Natural killer cell treated with Interleukin-12 subunit alpha and Interleukin-12 subunit beta and Interleukin-15 and Interleukin-18, amount 100 ng/mL, for 72 hours (primary cell): ENCODE data around the gene THNSL1. TPM values are rescaled to one million over a fixed set of nuclear protein-coding genes. Genes with fewer than 3 reads are reported as not detected.

Experiments used
- ATAC-seq, 2 donors: fragments of 150-1000 bp; cut with Tn5 transposase in 1 of 2; sonication (Bioruptor Pico), chemical (Tn5 transposase) in 1 of 2; 2 replicates each; pipeline ENCODE4 v1.10.0; 2021
- DNase-seq: peaks from one replicate; pipeline ENCODE4 v3.0.0; 2022; ENCODE audit warnings: low spot score
- H3K27ac Mint-ChIP-seq, 2 donors: 1 replicate in 1 of 2; 2 replicates in 1 of 2; pipeline ENCODE4 v1.8.0; 2022; ENCODE audit warnings: mixed read lengths in 2 of 2, mild to moderate bottlenecking in 1 of 2, moderate library complexity in 1 of 2
- H3K27me3 Mint-ChIP-seq, 2 donors: 1 replicate in 1 of 2; 2 replicates in 1 of 2; pipeline ENCODE4 v1.8.0; 2022; ENCODE audit warnings: mixed read lengths in 2 of 2
- H3K36me3 Mint-ChIP-seq: one replicate; pipeline ENCODE4 v1.8.0; 2022; ENCODE audit warnings: mixed read lengths
- H3K4me1 Mint-ChIP-seq, 2 donors: 1 replicate in 1 of 2; 2 replicates in 1 of 2; pipeline ENCODE4 v1.8.0; 2022; ENCODE audit warnings: low read depth in 2 of 2, mixed read lengths in 2 of 2, mild to moderate bottlenecking in 1 of 2
- H3K4me3 Mint-ChIP-seq: one replicate; pipeline ENCODE4 v1.8.0; 2022; ENCODE audit warnings: mixed read lengths
- H3K9me3 Mint-ChIP-seq: 2 replicates; pipeline ENCODE4 v1.8.0; 2022; ENCODE audit warnings: mixed read lengths
- total RNA-seq, 2 donors: library from RNA; stranded (reverse); gene quantifications; one replicate each; pipeline ENCODE4 v1.2.3, GENCODE V29; 2022

Gene THNSL1
- total RNA-seq, 2 donors from 2014 or later = 1.6 to 2.8 TPM

DNA sequence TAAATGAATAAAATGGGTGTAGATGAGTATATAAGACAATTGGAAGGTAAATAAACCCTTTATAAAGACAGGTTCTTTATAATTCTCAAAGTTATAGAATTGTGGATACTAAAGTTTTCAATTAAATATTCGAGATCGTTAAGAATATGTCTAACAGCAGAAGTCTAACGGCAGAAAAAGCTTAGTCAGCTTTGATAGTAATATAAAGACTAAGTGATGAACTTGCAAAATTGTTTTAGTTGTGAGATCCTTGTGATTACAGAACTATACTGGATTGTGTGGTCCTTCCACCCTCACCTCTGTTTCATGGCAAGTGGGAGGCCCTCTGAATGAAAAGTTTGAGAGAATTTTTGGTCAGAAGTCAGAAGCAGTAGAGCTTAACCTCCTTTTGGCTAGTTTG, 2.3 kb downstream of the THNSL1 start:
- ATAC-seq (no peak), DNase-seq (no peak)
- Mint-ChIP-seq H3K4me1 (peaks cover 11 to 18% of the 10 kb centered on the region in 2 donors), H3K27me3 (no peaks in the 10 kb centered on the region), H3K36me3 (no peaks in the 10 kb centered on the region), H3K9me3 (no peaks in the 10 kb centered on the region), H3K4me3 (no peak overlapping the region), H3K27ac (no peak overlapping the region)

GRCh38 chr10:25023278-25023677, 6.9 kb downstream of the THNSL1 start:
- ATAC-seq = no peak
- no peaks in the 10 kb centered on the region for H3K27me3 Mint-ChIP-seq
- DNase-seq = no peak

GRCh38 chr10:25024528-25024927, 8.1 kb downstream of the THNSL1 start:
- Mint-ChIP-seq H3K9me3 (no peaks in the 10 kb centered on the region), H3K27ac (no peak overlapping the region), H3K4me1 (no peaks in the 10 kb centered on the region), H3K4me3 (no peak overlapping the region), H3K36me3 (no peaks in the 10 kb centered on the region), H3K27me3 (no peaks in the 10 kb centered on the region)
- DNase-seq (no peak), ATAC-seq (no peak)

More at GRCh38 chr10:25023278-25023677, 6.9 kb downstream of the THNSL1 start:
- no peaks in the 10 kb centered on the region for H3K4me1 Mint-ChIP-seq
- H3K4me3 Mint-ChIP-seq = no peak overlapping the region
- H3K27ac Mint-ChIP-seq = no peak overlapping the region
- no peaks in the 10 kb centered on the region for H3K36me3 Mint-ChIP-seq
- H3K9me3 Mint-ChIP-seq = no peaks in the 10 kb centered on the region

DNA sequence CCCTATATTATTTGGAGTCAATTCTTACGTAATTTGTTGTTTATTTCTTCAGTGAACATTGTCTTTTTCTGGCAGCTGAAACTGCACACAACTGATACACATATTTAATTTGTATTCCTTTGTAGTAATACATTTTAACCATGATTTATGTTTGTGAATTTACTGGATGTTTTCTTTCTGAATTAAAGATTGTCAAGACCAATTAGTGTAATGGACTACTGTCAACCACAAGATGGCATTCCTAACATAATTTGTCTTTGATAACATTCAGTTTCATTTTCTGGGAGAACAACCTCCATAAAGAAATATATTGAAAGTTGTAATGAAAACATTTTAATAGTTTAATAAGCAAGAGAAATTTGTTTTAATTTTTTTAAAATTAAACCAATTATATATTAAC, 10.1 kb downstream of the THNSL1 start:
- H3K4me1 Mint-ChIP-seq = no peaks in the 10 kb centered on the region

GRCh38 chr10:25028711-25029110, 12.3 kb downstream of the THNSL1 start:
- Mint-ChIP-seq H3K4me3 (no peak overlapping the region), H3K4me1 (no peaks in the 10 kb centered on the region), H3K27ac (no peak overlapping the region), H3K27me3 (no peaks in the 10 kb centered on the region), H3K9me3 (no peaks in the 10 kb centered on the region), H3K36me3 (no peaks in the 10 kb centered on the region)
- ATAC-seq = no peak
- no peak for DNase-seq

More for the DNA sequence above, 10.1 kb downstream of the THNSL1 start:
- no peaks in the 10 kb centered on the region for H3K36me3 Mint-ChIP-seq
- H3K4me3 Mint-ChIP-seq = no peak overlapping the region
- H3K9me3 Mint-ChIP-seq = no peaks in the 10 kb centered on the region
- DNase-seq (no peak), ATAC-seq (no peak)
- H3K27ac Mint-ChIP-seq = no peak overlapping the region
- no peaks in the 10 kb centered on the region for H3K27me3 Mint-ChIP-seq

GRCh38 chr10:25029519-25029918, 13.1 kb downstream of the THNSL1 start:
- ATAC-seq (no peak), DNase-seq (no peak)
- no peaks in the 10 kb centered on the region for H3K27me3 Mint-ChIP-seq
- no peaks in the 10 kb centered on the region for H3K36me3 Mint-ChIP-seq
- no peak overlapping the region for H3K27ac Mint-ChIP-seq
- H3K9me3 Mint-ChIP-seq = no peaks in the 10 kb centered on the region
- no peak overlapping the region for H3K4me3 Mint-ChIP-seq
- no peaks in the 10 kb centered on the region for H3K4me1 Mint-ChIP-seq

DNA sequence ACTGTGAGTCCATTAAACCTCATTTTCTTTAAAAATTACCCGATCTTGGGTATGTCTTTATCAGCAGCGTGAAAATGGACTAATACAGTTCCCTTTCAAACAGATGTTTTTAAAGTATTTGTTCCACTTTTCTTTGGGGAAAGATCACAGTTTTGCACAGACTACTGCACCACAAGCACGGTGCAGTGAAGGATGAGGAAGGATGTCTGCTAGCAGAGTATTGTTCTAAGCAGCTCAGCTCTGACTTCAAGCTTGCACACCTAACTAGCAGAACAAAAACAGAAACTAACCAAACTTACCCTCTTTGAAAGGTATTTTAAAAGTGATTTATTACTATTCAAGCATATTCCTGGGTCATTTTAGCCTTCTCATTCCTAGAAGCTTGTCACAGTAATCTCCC, 20.0 kb downstream of the THNSL1 start:
- Mint-ChIP-seq H3K4me3 (no peak overlapping the region), H3K27me3 (peaks cover 11 to 29% of the 10 kb centered on the region in 2 donors)

DNA sequence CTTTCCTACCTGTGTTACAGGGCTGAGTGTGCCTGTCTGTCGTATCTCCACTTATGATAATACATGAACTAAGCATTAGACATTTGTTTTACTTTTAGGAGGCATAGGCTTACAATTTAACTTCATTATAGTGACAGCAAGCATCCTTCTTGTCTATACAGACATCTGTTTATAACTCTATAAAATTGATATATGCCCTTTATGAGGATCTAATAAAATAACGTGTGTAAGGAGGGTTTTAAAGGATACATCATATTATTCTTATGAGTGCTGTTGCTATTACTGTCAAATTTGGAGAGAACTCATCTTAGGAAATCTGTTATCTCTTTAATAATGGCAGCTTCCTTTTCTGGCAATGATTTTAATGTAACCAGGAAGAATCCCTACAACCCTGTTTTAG, 21.9 kb downstream of the THNSL1 start:
- DNase-seq (no peak), ATAC-seq (no peak)
- no peak overlapping the region for H3K4me3 Mint-ChIP-seq
- no peaks in the 10 kb centered on the region for H3K4me1 Mint-ChIP-seq
- H3K27me3 Mint-ChIP-seq = peaks cover 11 to 36% of the 10 kb centered on the region in 2 donors
- no peaks in the 10 kb centered on the region for H3K36me3 Mint-ChIP-seq
- H3K27ac Mint-ChIP-seq = no peak overlapping the region
- no peaks in the 10 kb centered on the region for H3K9me3 Mint-ChIP-seq

More for the DNA sequence above, 20.0 kb downstream of the THNSL1 start:
- ATAC-seq (no peak), DNase-seq (no peak)
- H3K36me3 Mint-ChIP-seq = no peaks in the 10 kb centered on the region
- no peak overlapping the region for H3K27ac Mint-ChIP-seq
- no peaks in the 10 kb centered on the region for H3K9me3 Mint-ChIP-seq
- no peaks in the 10 kb centered on the region for H3K4me1 Mint-ChIP-seq

- H3K27ac Mint-ChIP-seq = no peak overlapping the region
- ATAC-seq (no peak), DNase-seq (no peak)
- no peaks in the 10 kb centered on the region for H3K4me1 Mint-ChIP-seq
- no peaks in the 10 kb centered on the region for H3K9me3 Mint-ChIP-seq
- no peaks in the 10 kb centered on the region for H3K36me3 Mint-ChIP-seq
- peaks cover 11 to 43% of the 10 kb centered on the region in 2 donors for H3K27me3 Mint-ChIP-seq
- no peak overlapping the region for H3K4me3 Mint-ChIP-seq
These were observed 23.1 kb downstream of the THNSL1 start for GRCh38 chr10:25039531-25039930.

GRCh38 chr10:25046641-25047040, 30.2 kb downstream of the THNSL1 start:
- Mint-ChIP-seq H3K27me3 (peaks cover 20 to 48% of the 10 kb centered on the region in 2 donors), H3K9me3 (no peaks in the 10 kb centered on the region), H3K4me1 (no peaks in the 10 kb centered on the region), H3K4me3 (no peak overlapping the region), H3K36me3 (no peaks in the 10 kb centered on the region), H3K27ac (no peak overlapping the region)
- DNase-seq (no peak), ATAC-seq (no peak)

DNA sequence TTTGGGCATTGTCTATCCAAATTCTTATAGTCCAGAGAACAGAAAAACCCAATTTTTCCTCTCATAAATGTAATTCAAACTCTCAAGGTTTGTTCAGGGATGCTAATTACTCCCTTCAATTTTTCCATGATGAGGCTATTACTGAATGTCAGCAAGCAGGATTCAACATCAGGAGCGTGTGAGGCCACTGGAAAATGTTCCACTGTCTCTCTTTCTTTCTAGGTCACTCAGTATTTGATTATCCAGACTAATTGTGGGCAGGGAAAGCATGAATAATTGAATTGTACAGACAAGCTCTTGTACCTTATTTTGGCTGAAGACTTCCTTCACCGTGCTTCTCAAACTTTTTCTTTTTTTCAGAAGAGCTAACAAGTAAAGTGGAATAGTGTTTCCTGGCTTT, 30.7 kb downstream of the THNSL1 start:
- DNase-seq (no peak), ATAC-seq (no peak)
- no peak overlapping the region for H3K4me3 Mint-ChIP-seq
- H3K27me3 Mint-ChIP-seq = peaks cover 20 to 46% of the 10 kb centered on the region in 2 donors
- no peaks in the 10 kb centered on the region for H3K36me3 Mint-ChIP-seq
- no peak overlapping the region for H3K27ac Mint-ChIP-seq
- H3K4me1 Mint-ChIP-seq = no peaks in the 10 kb centered on the region
- H3K9me3 Mint-ChIP-seq = no peaks in the 10 kb centered on the region

GRCh38 chr10:25047591-25048301, 31.3 kb downstream of the THNSL1 start:
- no peak for ATAC-seq
- Mint-ChIP-seq H3K36me3 (no peaks in the 10 kb centered on the region), H3K4me3 (no peak overlapping the region), H3K27me3 (peaks cover 20 to 46% of the 10 kb centered on the region in 2 donors), H3K9me3 (no peaks in the 10 kb centered on the region), H3K27ac (no peak overlapping the region), H3K4me1 (no peaks in the 10 kb centered on the region)
- no peak for DNase-seq

- Mint-ChIP-seq H3K9me3 (no peaks in the 10 kb centered on the region), H3K4me1 (no peaks in the 10 kb centered on the region), H3K4me3 (no peak overlapping the region), H3K36me3 (no peaks in the 10 kb centered on the region), H3K27me3 (peaks cover 20 to 43% of the 10 kb centered on the region in 2 donors), H3K27ac (no peak overlapping the region)
- no peak for DNase-seq
- ATAC-seq = no peak
These were observed 32.0 kb downstream of the THNSL1 start for GRCh38 chr10:25048450-25048849.

DNA sequence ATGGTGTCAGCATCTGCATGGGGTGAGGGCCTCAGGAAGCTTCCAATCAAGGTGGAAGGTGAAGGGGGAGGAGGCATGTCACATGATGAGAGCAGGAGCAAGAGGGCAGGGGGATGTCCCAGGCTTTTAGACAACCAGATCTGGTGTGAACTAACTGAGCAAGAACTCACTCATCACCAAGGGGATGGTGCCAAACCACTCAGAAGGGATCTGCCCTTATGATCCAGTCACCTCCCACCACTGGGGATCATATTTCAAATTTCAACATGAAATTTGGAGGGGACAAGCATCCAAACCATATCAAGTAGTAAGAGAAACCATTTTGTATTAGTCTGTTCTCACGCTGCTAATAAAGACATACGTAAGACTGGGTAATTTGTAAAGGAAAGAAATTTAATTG, 33.6 kb downstream of the THNSL1 start:
- no peak overlapping the region for H3K4me3 Mint-ChIP-seq
- ATAC-seq (no peak), DNase-seq (no peak)
- H3K9me3 Mint-ChIP-seq = no peaks in the 10 kb centered on the region
- no peak overlapping the region for H3K27ac Mint-ChIP-seq
- H3K27me3 Mint-ChIP-seq = peaks cover 17 to 33% of the 10 kb centered on the region in 2 donors
- no peaks in the 10 kb centered on the region for H3K4me1 Mint-ChIP-seq
- no peaks in the 10 kb centered on the region for H3K36me3 Mint-ChIP-seq

DNA sequence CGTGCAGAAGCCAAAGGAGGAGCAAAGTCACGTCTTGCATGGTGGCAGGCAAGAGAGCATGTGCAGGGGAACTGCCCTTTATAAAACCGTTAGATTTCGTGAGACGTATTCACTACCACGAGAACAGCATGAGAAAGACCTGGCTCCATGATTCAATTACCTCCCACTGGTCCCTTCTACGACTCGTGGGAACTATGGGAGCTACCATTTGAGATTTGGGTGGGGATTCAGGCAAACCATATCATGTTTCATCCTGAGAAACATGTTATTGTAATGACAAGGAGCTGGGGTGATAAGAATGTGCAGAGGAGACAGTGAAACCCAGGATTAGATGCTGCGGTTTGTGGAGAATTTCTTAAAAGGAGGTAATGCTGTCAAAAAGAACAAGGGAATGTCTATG, 34.0 kb downstream of the THNSL1 start:
- H3K27me3 Mint-ChIP-seq = peaks cover 17 to 33% of the 10 kb centered on the region in 2 donors
- no peak overlapping the region for H3K4me3 Mint-ChIP-seq
- ATAC-seq = no peak
- H3K9me3 Mint-ChIP-seq = no peaks in the 10 kb centered on the region
- H3K4me1 Mint-ChIP-seq = no peaks in the 10 kb centered on the region
- DNase-seq = no peak
- H3K36me3 Mint-ChIP-seq = no peaks in the 10 kb centered on the region
- H3K27ac Mint-ChIP-seq = no peak overlapping the region
